ENCODE measurements around the gene CD247. TPM values are rescaled to one million over a fixed set of nuclear protein-coding genes. Genes with fewer than 3 reads are reported as not detected.

Gene CD247
- polyA plus RNA-seq, 4 donors, result 0.37 to 0.87 (median 0.66) TPM

- no peak for DNase-seq (ENCODE audit: low read depth in 4 of 4, low spot score in 3 of 4)
Observed at GRCh38 chr1:167542109-167543032, 24.0 kb upstream of the CD247 start.

DNA sequence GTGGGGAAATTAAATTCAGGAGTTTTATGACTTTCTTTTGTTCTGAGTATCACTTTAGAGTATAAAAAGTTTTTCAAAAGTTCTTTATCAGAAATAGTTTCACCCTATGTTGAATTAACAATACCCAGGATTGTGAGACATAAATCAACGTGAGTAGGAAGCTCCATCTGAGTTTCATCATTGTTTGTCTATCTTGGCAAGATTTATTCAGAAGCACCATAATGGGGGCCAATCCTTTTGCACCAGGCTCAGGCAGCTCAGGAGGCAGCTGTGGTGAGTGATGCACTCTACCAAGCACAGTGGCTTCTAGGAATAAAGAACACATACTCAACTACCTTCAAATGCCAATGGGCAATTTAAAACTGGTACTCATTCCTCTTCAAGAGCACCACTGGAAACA lies 23.3 kb upstream of the CD247 start:
- no peak for DNase-seq (ENCODE audit: low read depth in 4 of 4, low spot score in 3 of 4)

DNA sequence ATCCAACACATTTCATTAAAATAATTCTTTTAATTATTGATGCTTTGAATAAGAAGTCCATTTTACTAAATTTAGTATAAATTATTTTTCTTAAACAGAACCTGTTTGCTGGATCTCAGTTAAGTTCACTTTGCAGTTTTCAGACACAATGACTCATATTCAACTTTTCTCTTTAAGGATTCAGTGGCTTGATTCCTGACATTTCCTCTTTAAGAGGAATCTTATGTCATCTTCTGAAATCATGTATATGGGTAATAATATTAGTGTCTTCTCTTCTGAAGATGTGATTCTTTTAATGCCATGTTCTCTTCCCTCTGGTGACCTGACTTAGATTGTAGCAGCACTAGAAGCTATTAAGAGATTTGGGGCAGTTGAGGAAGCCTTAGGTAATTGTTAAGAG lies 22.7 kb upstream of the CD247 start:
- no peak for DNase-seq (ENCODE audit: low read depth in 4 of 4, low spot score in 3 of 4)

DNA sequence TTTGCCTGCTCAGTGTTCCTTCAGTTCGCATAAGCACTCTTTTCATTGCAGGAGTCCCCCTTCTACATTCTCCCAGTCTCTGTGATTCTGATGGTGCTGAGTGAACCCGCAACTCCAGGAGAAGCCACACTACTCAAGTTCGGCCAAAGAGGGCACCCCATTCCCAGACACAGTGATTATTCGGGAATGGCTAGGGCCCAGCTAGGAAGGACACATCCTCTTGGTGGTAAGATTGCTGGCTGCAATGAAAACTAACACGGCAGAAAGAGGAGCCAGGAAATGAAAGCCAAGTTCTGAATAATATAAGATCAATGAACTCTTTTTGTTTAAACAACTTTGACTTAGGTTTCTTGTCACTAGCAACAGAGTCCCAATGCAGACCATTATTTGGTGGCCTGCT lies 20.3 kb upstream of the CD247 start:
- DNase-seq (ENCODE audit: low read depth in 4 of 4, low spot score in 3 of 4), result no peak

DNA sequence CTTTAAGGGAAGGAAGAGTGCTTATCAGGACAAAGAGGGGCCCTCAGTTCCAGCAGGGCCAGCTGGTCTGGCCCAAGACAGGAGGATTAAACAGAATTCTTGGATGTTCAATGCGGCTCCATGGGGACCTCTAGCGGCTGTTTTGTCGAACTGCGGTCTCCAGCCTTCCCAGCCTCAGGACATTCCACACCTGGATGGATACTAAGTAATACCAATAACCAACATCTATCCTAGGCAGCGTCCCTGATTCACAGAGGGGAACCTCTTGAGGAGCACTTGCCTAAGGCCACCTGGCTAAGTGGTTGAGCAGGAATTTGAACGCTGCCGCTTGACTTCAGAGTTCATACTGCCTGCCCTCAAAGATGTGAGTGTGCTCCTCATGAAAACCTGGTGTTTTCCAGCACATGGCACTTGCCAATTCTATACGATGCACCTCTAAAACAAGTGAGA lies 15.5 kb upstream of the CD247 start:
- peak in 3 of 4 donors; percentile 47 to 59 (median 51) for DNase-seq (ENCODE audit: low read depth in 4 of 4, low spot score in 3 of 4)

- DNase-seq (ENCODE audit: low read depth in 4 of 4, low spot score in 3 of 4), result no peak
Observed at GRCh38 chr1:167532964-167533824, 14.9 kb upstream of the CD247 start.

DNA sequence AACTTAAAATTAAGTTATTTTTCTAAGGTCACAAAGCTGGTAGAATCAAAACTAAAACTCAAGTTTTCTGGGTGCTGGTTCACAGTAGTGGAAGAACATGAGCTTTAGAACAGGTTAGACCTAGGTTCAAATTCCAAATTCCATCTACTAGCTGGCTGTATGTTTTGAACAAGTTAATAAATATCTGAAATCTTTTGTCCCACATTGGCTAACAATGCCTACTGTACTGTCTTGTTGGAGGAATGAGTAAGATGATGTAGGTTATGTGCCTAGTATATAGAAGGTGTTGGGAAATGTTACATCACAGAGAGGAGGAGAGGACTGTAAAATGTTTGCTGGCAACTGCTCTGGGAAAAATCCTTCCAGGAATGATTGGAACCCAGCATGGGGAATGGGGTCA lies 14.0 kb upstream of the CD247 start:
- no peak for DNase-seq (ENCODE audit: low read depth in 4 of 4, low spot score in 3 of 4)

DNA sequence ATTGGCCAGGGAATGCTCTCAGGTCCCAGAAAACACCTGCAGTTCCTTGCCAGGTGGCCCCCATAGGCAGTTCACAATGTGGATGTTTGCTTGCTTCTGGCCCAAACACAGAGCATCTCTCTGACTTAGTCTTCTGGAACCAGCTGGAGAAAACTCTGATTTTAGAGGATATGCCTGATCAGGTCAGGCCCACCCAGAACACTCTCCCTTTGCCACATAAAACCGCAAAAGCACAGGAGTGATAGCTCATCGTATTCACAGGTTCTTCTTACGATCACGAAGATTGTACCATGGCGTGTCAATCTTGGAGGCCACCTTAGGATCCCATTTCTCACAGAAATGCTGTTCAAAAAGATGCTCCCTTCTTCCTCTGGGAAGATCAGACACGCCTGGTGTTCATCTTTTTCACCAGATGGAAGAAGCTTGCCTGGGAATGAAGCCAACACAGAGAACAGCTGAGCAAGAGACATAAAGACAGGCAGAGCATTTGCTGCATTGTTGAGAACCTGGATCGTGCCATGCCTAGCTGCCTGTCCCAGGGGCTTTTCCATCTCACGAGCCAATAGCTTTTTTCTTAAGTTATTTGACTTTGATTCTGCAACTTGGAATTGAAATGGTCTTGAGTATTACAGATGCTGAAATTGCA lies 11.6 kb upstream of the CD247 start:
- DNase-seq (ENCODE audit: low read depth in 4 of 4, low spot score in 3 of 4), result no peak

DNA sequence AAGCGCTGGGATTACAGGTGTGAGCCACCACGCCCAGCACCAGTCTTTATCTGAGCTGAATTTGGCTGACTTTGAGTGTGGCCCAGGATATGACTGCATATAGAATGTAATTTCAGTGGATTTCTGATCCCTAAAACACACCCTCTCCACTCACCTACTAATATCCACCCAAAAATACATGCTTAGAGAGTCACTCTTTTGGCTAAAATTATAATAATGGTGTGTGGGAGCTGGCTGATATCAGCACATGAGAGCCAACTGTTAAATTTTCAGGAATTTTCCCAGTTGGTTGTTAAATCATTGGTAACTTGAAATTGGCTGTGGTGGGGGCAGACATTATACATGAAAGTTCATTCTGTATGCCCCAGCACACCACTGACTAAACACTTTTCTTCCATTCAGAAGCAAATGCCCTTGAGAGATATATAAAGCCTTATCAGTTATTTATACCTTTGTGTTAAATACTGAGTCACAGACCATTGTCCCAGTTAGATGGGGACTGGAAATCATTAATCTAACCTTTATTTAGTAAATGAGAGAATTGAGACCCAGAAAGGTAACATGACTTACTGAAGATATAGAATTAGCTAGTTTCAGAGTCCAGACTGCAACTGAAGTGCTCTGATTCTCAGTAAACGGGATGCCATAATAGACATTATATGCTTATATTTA lies 9.9 kb upstream of the CD247 start:
- DNase-seq (ENCODE audit: low read depth in 4 of 4, low spot score in 3 of 4), result no peak

DNA sequence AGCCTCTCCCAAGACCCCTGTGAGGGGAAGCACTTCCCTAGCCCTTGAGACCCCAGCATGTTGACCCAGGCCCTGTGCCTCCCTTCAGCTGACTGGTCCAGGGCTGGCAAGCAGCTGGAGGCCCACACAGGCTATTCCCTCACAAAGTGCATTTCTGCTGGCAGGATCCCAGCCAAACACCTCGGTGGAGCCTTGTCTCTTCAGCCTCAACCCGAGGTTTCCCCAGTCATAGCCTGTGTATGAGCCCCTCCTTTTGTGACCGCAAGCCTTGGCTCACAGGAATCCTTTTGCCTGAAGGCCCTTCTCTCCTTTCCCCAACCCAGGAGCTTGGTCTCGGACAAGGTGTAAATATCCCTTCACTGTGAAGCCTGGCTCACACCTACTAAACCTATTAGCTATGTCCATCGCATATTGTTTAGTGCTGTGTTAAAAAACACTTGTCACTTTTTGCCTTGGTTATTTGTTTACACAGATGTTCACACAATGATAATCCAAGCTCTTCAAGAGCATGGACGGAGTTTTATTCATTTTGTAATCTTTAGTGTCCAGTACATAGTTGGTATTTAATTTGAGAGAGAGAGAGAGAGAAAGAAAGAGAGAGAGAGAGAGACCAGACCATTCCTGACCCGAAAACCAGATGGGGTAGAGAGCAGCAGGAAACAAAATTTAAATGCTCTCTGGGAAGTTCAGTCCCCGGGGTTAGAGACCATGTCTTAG lies 8.5 kb upstream of the CD247 start:
- no peak for DNase-seq (ENCODE audit: low read depth in 4 of 4, low spot score in 3 of 4)

- DNase-seq (ENCODE audit: low read depth in 4 of 4, low spot score in 3 of 4), result no peak
Observed at GRCh38 chr1:167524651-167525050, 6.3 kb upstream of the CD247 start.

GRCh38 chr1:167522246-167522645 lies 3.9 kb upstream of the CD247 start:
- DNase-seq (ENCODE audit: low read depth in 4 of 4, low spot score in 3 of 4), result no peak

DNA sequence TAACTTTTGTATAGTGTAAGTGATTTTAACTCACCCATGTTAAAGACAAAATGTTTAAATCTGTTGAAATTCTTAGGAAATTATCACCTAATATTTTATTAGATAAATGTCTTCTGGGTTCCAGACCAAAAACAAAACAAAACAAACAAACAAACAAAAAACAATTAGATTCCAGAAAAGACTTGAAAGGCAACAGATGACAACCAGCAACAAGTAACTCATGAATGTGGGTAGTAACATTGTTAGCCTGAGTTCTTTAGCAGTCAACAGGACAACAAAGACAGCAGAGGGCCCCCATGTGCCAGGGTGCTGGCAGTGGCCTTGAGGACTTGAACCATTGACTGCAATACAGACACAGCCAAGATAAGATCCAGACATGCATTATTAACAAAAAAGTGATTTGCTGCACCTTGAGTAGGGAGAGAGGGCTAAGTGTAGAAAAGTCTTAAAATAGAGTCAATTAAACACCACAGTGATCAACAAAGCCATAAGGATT lies 2.4 kb upstream of the CD247 start:
- DNase-seq (ENCODE audit: low read depth in 4 of 4, low spot score in 3 of 4), result no peak

- DNase-seq (ENCODE audit: low read depth in 4 of 4, low spot score in 3 of 4), result no peak
Observed at GRCh38 chr1:167517535-167518330, 596 bp downstream of the CD247 start.

DNA sequence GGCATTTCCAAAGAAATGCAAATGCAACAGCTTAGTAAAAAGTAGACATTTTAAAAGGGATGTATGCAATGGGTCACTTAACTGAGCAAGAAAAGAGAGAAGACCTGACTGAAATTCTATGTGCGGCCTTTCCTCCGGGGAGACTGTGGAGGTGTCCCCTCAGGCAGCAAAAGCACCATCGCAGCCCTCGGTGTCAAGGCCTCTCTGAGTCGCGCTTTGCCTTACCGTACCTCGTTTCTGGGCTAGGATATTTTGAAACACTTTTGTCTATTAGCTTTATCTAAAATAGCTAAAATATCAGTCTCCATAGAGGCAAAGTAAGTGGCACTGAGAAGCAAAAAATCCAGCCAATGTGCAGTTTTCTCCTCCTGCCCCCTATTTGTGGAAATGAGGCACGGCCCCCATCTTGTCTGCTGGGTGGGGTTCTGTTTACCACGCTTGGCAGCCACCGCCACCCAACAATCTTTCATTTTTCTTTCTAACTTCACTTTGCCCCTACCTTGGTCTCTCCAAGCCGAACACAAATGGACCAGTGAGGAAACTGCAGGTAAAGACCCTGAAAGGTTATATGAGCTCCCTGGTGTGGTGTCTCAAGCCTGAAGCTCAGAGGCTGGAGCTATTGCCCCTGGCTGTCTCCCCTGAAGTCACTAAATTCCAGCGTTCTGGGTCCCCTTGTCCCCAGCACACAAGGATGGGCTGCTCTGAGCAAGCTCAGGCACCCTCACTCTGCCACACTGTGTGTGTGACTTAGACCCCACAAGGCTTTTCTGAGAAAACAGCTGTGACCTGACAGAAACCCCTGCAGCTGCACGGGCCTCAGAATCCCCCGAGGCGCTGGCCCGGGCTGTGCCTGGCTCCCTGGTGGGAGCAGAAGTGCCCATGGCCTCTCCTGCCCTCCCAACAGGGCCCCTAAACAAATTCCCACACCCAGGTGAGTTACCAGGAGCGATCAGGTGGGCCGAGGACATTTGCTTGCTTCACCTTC lies 1.6 kb downstream of the CD247 start:
- no peak for DNase-seq (ENCODE audit: low read depth in 4 of 4, low spot score in 3 of 4)

DNA sequence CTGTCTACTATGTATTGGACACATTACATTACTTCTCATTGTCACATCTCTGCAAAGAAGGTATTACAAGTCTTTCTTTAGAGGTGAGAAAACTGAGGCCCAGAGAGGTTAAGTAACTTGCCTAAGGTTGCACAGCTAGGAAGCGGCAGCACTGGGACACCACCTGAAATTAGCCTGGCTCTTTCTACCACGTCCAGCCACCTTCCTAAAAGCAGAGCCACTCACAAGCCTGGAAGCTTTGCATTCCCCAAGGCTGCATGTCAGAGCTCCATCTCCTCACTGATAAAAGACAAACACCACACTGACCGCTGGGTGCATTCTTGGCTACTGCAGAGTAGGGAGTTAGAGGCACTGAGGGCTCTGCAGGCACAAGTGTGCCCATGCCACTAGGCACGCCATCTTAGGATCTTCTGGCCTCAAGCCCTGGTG lies 2.4 kb downstream of the CD247 start:
- DNase-seq (ENCODE audit: low read depth in 4 of 4, low spot score in 3 of 4), result no peak

GRCh38 chr1:167515461-167515860 lies 2.9 kb downstream of the CD247 start:
- DNase-seq (ENCODE audit: low read depth in 4 of 4, low spot score in 3 of 4), result no peak

DNA sequence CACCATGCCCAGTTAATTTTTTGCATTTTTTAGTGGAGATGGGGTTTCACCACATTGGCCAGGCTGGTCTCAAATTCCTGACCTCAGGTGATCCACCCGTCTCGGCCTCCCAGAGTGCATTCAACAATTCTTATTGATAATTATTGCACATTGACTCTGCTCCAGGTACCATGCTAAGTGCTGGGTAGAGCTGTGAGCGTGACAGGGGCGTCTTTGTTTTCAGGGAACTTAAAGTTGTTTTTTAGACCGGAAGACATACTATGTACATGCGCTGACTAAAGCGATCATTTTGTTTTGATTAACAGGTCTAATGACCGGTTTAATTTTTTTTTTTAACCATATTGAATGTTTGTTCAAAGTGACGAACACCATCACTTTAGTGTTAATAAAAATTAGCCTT lies 4.0 kb downstream of the CD247 start:
- no peak for DNase-seq (ENCODE audit: low read depth in 4 of 4, low spot score in 3 of 4)
